Spleen (tissue), 11 donors: ENCODE measurements around the gene TMEM256. TPM values are rescaled to one million over a fixed set of nuclear protein-coding genes. Genes with fewer than 3 reads are reported as not detected.

Experiments used
- DNase-seq: peaks from one replicate; pipeline ENCODE4 v3.0.0-alpha.2; 2020
- H3K27ac ChIP-seq, 8 donors: fragments of 200-600 bp; sonication (generic) in 7 of 8; 1 replicate in 4 of 8; 2 replicates in 4 of 8; pipeline versions ENCODE4 v1.5.0 to v1.8.0; 2016 to 2021; ENCODE audit warnings: inconsistent platforms in 4 of 8, mild to moderate bottlenecking in 4 of 8, moderate library complexity in 1 of 8
- H3K27me3 ChIP-seq, 7 donors: fragments of 200-600 bp; sonication (generic) in 6 of 7; replicated peaks in 1 of 7; 1 replicate in 4 of 7; 2 replicates in 3 of 7; pipeline versions ENCODE4 v1.5.0 to v1.8.0; 2016 to 2021; ENCODE audit warnings: inconsistent platforms in 3 of 7, mild to moderate bottlenecking in 1 of 7
- H3K36me3 ChIP-seq, 6 donors: fragments of 200-600 bp; sonication (generic) in 5 of 6; 1 replicate in 4 of 6; 2 replicates in 2 of 6; pipeline versions ENCODE4 v1.5.0 to v1.8.0; 2016 to 2021; ENCODE audit warnings: inconsistent platforms in 2 of 6
- H3K4me1 ChIP-seq, 6 donors: fragments of 200-600 bp; sonication (generic) in 5 of 6; 1 replicate in 3 of 6; 2 replicates in 3 of 6; pipeline versions ENCODE4 v1.5.0 to v1.8.0; 2016 to 2021; ENCODE audit warnings: inconsistent platforms in 3 of 6
- H3K4me3 ChIP-seq, 8 donors: fragments of 200-600 bp; sonication (generic) in 7 of 8; 1 replicate in 4 of 8; 2 replicates in 4 of 8; pipeline versions ENCODE4 v1.5.0 to v1.8.0; 2016 to 2021; ENCODE audit warnings: inconsistent platforms in 4 of 8, mild to moderate bottlenecking in 4 of 8, moderate library complexity in 2 of 8
- H3K9me3 ChIP-seq, 8 donors: fragments of 200-600 bp; sonication (generic) in 7 of 8; 1 replicate in 4 of 8; 2 replicates in 4 of 8; pipeline versions ENCODE4 v1.5.0 to v1.8.0; 2016 to 2021; ENCODE audit warnings: inconsistent platforms in 4 of 8
- CTCF ChIP-seq, 11 experiments: fragments of 200-600 bp in 7 of 11; fragments of 450-650 bp in 4 of 11; sonication (generic) in 4 of 11; IDR thresholded peaks in 8 of 11; conservative IDR thresholded peaks in 3 of 11; 1 replicate in 7 of 11; 2 replicates in 4 of 11; pipeline versions ENCODE4 v1.4.0 to v1.8.0; 2016 to 2021; ENCODE audit warnings: antibody characterized with exemption in 11 of 11, inconsistent platforms in 4 of 11, mild to moderate bottlenecking in 1 of 11
- POLR2A ChIP-seq, 3 donors: fragments of 450-650 bp; IDR thresholded peaks; one replicate each; pipeline ENCODE4 v1.5.1; 2017; ENCODE audit warnings: antibody characterized with exemption in 3 of 3, mild to moderate bottlenecking in 1 of 3
- POLR2AphosphoS5 ChIP-seq, 3 donors: sonication (generic); formaldehyde crosslinking; IDR thresholded peaks; one replicate each; pipeline ENCODE4 v1.5.1; 2017; ENCODE audit warnings: antibody characterized with exemption in 3 of 3
- WGBS, 5 donors: extraction: QIAGEN DNeasy Blood & Tissue Kit in 3 of 5; methylation state at CpG; one replicate each; pipeline versions ENCODE4 v1.1.5 to v1.1.7; 2013 to 2018; 5-methylcytosine and 5-hydroxymethylcytosine counted together
- intact Hi-C: fragments of 100-400 bp; cut with DNase I; formaldehyde crosslinking; loops from one replicate; pipeline ENCODE4 v1.15.0; 2023; ENCODE audit warnings: low total_unique reads
- polyA plus RNA-seq, 3 donors: library from polyadenylated mRNA; stranded (reverse); fragments of 200-250 nt; gene quantifications; one replicate each; pipeline ENCODE4 v1.2.1, GENCODE V29; 2013
- total RNA-seq, 7 donors: library from RNA; depleted of rRNA in 3 of 7; stranded (reverse); fragments of >200 nt in 3 of 7; fragmentation: NEBNext Ultra II Directional in 4 of 7; extraction: Animal tissue kit (Norgen Biotek cat#: 25700) in 4 of 7; gene quantifications; one replicate each; pipeline versions ENCODE4 v1.1.0 to v1.2.1, GENCODE V29; 2016 to 2021
- donor health status: healthy with polysubstance abuse.
- donor health status: DM: no; HTN: no; CAD: no; lungs with moderate emphysema.
- donor health status: DM: no; HTN: no; CAD: no.
- donor health status: Bipolar disorder and iron deficiency.
- donor health status: healthy.
- donor health status: DM: no; HTN: no; CAD: no.
- donor health status: DM: yes; HTN: yes; CAD: no.

The TMEM256 gene
- total and polyA plus RNA-seq, 10 donors: 39.1 to 193 (median 54.3) TPM

- peak overlapping the region; percentile 26 to 73 (median 50) for H3K4me3 ChIP-seq
- intact Hi-C loops: no loop called here
- peak overlapping the region; percentile 72 to 90 (median 86) for H3K27ac ChIP-seq
- TF ChIP-seq CTCF (IDR thresholded peaks at IDR 0.05 in 8 of 11, conservative IDR thresholded peaks at IDR 0.05 in 3 of 11) (no peak), POLR2A (IDR thresholded peaks at IDR 0.05) (no peak), POLR2AphosphoS5 (IDR thresholded peaks at IDR 0.05) (no peak)
- H3K27me3 ChIP-seq: peaks cover 0 to 50% (median 10%) of the 10 kb centered on the region in 7 donors
- H3K36me3 ChIP-seq: peaks cover 0 to 30% (median 15%) of the 10 kb centered on the region in 6 donors
- WGBS, 5 donors: 40 to 50% (median 42%) methylated on average over 13 to 23 of the region's 23 CpGs
- no peak for DNase-seq
- no peaks in the 10 kb centered on the region for H3K9me3 ChIP-seq
- H3K4me1 ChIP-seq: peaks cover 7 to 44% (median 34%) of the 10 kb centered on the region in 6 donors
Measured at GRCh38 chr17:7384489-7385081, 19.3 kb downstream of the TMEM256 start.

DNA sequence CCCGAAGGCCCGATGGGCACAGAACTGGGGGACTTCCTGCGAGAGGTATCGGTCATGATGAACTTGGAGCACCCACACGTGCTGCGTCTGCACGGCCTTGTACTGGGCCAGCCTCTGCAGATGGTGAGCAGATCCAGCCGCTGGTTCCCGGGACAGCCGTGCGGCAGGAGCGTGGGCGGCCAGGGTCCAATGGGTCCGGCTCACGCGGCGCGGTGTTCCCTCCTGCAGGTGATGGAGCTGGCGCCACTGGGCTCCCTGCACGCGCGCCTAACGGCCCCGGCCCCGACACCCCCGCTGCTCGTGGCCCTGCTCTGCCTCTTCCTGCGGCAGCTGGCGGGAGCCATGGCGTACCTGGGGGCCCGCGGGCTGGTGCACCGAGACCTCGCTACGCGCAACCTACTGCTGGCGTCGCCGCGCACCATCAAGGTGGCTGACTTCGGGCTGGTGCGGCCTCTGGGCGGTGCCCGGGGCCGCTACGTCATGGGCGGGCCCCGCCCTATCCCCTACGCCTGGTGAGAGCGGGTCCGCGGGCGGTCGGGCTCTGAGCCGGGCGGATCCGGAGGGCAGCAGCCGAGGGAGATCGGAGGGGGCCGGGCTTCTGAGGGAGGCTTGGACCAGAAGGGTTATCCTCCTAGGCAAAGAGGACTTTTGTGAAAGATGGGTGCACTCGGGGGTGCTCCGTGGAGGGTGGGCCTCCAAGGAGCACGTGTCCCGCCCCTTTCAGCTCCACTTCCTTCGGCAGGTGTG is 20.0 kb downstream of the TMEM256 start:
- Histone ChIP-seq H3K4me1 (peaks cover 7 to 40% (median 33%) of the 10 kb centered on the region in 6 donors), H3K27ac (peak overlapping the region; percentile 72 to 90 (median 86)), H3K9me3 (peaks cover 0 to 4% (median 0%) of the 10 kb centered on the region in 8 donors), H3K36me3 (peaks cover 0 to 24% (median 9%) of the 10 kb centered on the region in 6 donors), H3K4me3 (peak overlapping the region; percentile 26 to 73 (median 50)), H3K27me3 (peaks cover 0 to 57% (median 10%) of the 10 kb centered on the region in 7 donors)
- TF ChIP-seq POLR2A (IDR thresholded peaks at IDR 0.05): no peak
- peak; percentile 84 to 89 (median 85) for TF ChIP-seq POLR2AphosphoS5 (IDR thresholded peaks at IDR 0.05)
- peak in 1 of 11 experiments; percentile 17 for TF ChIP-seq CTCF (IDR thresholded peaks at IDR 0.05 in 8 of 11, conservative IDR thresholded peaks at IDR 0.05 in 3 of 11)
- intact Hi-C loops: no loop called here
- WGBS, 5 donors: 5 to 28% (median 10%) methylated on average over 11 to 65 of the region's 65 CpGs
- DNase-seq: peak; percentile 93

DNA sequence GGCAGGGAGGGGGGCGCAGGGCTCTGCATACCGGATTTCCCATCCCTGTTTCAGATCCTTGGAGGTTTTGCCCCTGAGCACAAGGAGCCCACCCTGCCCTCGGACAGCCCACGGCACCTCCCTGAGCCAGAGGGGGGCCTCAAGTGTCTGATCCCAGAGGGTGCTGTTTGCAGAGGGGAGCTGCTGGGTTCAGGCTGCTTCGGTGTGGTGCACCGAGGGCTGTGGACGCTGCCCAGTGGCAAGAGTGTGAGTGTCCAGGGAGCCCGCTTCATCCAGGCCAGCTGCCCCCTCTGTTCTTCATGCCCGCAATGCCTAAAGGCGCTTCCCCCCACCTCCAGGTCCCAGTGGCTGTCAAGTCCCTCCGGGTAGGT is 20.5 kb downstream of the TMEM256 start:
- WGBS, 5 donors: 82 to 90% (median 85%) methylated on average over 7 to 11 of the region's 11 CpGs
- Histone ChIP-seq H3K4me1 (peaks cover 7 to 40% (median 33%) of the 10 kb centered on the region in 6 donors), H3K27ac (peak overlapping the region in 1 of 8 donors; percentile 86), H3K36me3 (peaks cover 0 to 18% (median 4%) of the 10 kb centered on the region in 6 donors), H3K27me3 (peaks cover 0 to 62% (median 10%) of the 10 kb centered on the region in 7 donors), H3K4me3 (peak overlapping the region in 7 of 8 donors; percentile 47 to 73 (median 53)), H3K9me3 (peaks cover 0 to 6% (median 0%) of the 10 kb centered on the region in 8 donors)
- intact Hi-C loops: no loop called here
- no peak for DNase-seq
- TF ChIP-seq POLR2A (IDR thresholded peaks at IDR 0.05) (no peak), CTCF (IDR thresholded peaks at IDR 0.05 in 8 of 11, conservative IDR thresholded peaks at IDR 0.05 in 3 of 11) (no peak), POLR2AphosphoS5 (IDR thresholded peaks at IDR 0.05) (no peak)

DNA sequence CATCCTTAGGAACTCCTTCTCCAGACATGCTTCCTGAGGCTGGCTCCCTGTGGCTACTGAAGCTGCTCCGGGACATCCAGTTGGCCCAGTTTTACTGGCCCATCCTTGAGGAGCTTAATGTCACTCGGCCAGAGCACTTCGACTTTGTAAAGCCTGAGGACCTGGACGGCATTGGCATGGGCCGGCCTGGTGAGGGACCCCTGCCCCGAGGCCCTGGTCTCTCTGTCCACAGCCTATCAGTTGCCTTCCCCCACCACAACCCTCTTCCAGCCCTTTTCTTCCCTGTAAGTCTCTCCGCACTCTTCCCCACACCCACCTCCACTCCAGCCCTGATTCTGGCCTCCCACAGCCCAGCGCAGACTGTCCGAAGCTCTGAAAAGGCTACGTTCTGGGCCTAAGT is 21.0 kb downstream of the TMEM256 start:
- Histone ChIP-seq H3K4me3 (no peak overlapping the region), H3K27ac (no peak overlapping the region), H3K27me3 (peaks cover 0 to 62% (median 10%) of the 10 kb centered on the region in 7 donors), H3K9me3 (peaks cover 0 to 6% (median 0%) of the 10 kb centered on the region in 8 donors), H3K36me3 (peaks cover 0 to 13% (median 2%) of the 10 kb centered on the region in 6 donors), H3K4me1 (peaks cover 7 to 40% (median 33%) of the 10 kb centered on the region in 6 donors)
- intact Hi-C loops: no loop called here
- DNase-seq: no peak
- WGBS, 5 donors: 88 to 95% (median 93%) methylated on average over 9 to 10 of the region's 10 CpGs
- TF ChIP-seq POLR2AphosphoS5 (IDR thresholded peaks at IDR 0.05) (no peak), POLR2A (IDR thresholded peaks at IDR 0.05) (no peak), CTCF (IDR thresholded peaks at IDR 0.05 in 8 of 11, conservative IDR thresholded peaks at IDR 0.05 in 3 of 11) (no peak)
